Germinal center (tissue), 1 donor: ENCODE data around the gene ANKS1A.
"Not testable (repeated sequence)": the region's sequence is repeated elsewhere in the genome, so short reads cannot be mapped to it uniquely, and the experiment has no call there.

Experiments used
- DNase-seq: peaks from one replicate; pipeline ENCODE4 v3.0.0; 2012; ENCODE audit warnings: mixed read lengths, low spot score

The ANKS1A gene

DNA sequence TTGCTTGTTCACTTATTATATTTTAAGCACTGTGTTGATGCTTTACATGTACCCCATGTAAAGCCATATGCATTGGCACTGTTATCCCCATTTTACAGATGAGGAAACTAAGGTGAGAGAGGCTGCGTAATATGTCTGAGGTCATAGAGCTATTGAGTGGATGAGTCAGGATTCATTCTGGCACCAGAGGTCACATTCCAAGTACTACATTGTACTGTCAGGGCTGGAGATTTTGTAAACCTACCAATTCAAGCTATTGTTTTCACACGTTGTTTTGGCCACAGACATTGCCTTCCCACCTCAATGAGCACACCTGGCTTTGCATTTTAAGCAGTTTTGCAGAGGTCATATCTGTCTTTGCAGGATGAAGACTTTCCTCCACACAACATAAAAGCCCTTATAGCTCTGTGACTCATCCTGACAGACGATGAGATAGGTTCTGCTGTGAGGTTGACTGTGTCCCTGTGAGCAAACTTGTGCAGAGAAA lies 33.2 kb downstream of the ANKS1A start:
- DNase-seq, result no peak

DNA sequence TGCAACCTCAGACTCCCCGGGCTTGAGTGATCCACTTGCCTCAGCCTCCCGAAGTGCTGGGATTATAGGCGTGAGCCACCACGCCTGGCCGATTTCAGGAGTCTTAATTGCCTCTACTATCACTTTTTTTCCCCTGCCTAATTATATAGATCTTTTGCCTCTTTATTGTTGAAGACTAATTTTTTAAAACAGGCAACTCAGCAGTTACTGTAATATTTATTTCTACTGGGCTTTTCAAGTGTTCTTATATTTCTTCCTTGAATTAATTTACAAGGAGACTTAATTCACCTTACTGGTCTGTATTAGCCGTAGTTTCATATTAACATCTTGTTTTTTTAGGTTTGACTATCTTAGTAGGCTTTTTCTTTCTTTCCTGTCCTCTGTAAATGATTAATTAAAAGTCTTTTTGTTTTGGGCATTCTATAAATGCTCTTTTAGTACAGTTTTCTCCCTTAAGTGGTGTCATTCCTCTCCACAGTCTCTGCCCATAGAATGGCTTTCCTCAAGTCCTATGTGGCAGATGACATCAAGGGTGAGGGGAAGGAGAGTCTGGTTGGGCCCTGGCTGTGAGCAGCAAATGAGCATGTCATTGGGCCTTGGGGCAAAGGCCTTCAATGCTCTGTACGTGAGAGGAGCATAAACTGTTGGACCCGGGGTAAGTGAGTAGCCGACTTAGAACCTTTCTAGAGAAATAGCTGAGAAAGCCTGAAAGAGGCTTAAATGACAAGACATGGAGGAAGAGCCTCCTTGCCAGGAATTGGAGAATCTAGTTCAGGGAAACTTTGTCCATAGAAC lies 36.0 kb downstream of the ANKS1A start:
- no peak for DNase-seq

DNA sequence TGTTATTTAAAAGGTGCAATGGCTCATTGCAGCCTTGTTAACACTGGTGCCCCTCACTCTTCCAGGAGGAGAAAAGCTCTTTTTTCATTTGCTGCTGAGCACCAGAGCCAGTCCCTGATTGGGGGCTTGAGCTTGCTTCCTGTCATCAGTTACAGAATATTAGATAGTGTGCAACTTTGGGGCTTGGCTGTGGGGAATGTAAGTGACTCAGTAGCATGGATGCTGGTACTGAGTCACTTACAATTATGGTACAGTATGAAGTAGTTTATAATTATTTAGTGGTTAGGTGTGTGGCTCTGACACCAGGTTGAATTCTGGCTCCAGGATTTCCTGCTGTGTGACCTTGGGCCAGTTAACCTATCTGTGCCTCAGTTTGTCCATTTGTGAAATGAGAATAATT lies 37.6 kb downstream of the ANKS1A start:
- DNase-seq, result no peak

DNA sequence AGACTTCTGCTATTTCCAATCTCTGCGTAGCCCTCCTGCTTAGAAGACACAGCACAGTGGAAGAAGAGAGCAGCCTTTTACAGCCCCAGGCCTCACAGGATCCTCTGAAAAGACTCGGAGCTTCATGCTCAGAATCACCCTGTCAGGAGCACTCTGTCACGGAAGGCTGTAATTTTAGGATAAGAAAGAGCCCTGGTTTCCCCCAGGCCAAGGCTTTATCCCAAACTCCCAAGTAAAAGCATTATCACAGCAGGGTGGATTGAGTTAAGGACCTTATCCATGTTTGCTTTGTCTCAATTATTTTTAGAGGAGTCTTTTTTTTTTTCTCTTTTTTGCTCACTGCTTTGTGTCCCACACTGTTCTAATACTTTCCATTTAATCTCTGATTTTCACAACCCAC lies 39.2 kb downstream of the ANKS1A start:
- DNase-seq, result no peak

DNA sequence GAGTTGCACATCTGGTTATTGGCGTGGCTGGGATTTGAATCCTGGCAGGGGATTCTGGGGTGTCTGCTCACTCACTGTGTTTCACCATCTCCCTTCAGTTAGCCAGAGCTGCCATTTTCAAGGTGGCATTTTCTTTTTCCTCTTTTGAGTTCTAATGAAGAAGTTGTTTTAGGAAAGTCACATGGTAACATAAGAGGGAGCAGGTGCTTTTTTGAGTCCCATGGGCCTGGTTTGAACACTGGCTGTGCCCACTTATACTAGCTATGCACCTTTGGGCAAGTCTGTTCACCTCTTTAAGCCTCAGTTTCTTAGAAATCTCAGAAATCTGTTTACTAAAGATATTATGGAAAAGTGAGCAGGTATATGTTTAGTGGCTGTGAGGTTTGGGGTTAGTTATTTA lies 39.6 kb downstream of the ANKS1A start:
- no peak for DNase-seq

DNA sequence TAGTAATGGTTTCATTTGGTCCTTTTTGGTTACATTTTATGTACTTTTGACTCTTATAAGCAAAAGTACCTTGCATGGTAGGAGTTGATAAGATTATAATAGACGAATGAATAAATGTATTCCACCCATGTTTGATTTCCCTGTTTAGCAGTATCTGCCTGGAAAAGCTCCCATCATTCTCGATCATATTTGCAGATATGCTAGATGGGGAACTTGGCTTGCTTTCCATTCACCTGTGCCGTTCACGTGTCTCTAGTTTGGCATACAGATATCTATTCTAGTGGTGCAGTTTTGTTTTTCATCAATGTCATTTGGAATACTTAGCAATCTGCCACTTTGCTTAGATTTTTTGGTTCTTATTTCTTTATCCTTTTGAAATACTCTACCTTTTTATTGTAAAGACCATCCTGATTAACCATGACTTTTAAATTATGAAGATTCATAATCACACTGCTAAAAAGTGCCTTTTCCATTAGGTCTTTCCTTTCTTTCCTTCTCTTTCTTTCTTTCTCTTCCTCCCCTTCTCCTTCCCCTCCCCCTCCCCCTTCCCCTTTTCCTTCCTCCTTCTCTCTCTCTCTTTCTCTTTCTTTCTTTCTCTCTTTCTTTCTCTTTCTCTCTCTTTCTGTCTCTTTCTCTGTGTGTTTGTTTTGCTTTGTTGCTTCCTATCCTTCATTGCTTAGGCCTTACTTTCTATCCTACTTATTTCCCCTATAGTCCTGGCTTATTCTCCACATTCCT lies 40.4 kb downstream of the ANKS1A start:
- DNase-seq, result no peak

DNA sequence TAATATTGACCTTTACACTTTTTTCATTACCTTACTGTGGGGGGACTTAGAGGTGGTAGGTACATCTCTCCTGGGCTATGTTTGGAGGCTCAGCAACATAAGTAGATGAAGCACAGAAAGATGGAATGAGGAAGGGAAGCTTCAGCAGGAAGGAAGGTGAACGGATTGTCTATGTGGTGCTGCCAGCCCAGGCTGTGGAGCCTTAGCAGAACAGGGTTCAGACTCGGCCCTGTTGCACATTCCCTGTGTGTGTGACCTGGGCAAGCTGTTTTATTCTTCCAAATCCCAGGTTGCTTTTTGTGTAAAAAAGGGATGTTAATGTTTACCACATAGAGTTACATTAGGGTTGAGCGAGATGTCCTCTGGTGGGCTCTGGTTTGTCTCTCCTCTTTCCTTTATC lies 41.2 kb downstream of the ANKS1A start:
- DNase-seq, result no peak

DNA sequence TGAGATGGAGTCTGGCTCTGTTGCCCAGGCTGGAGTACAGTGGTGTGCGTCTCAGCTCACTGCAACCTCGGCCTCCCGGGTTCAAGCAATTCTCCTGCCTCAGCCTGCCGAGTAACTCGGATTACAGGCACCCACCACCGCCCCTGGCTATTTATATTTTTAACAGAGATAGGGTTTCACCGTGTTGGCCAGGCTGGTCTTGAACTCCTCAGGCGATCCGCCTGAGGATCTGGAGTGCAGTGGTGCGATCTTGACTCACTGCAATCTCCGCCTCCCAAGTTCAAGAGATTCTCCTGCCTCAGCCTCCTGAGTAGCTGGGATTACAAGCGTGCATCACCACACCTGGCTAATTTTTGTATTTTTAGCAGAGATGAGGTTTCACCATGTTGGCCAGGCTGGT lies 43.1 kb downstream of the ANKS1A start:
- DNase-seq, result not testable (repeated sequence)

DNA sequence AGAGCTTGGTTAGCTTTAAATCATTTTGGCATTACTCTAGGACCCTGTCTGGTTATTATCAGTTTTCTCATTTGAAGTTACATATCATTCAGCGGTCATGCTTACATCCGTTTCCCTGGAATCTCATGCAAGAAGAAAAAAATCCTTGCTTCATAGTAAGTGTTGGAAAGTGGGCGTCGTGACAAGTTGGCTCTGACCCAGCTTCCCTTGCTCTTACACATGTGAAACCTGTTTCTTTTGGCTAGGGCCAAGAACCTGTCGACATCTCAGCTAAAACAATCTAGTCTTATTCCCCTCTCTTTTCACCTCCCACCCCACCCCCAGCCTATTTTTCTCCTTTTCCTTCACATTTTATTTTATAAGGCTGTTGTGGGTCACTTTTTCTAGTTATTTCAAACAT lies 45.5 kb downstream of the ANKS1A start:
- DNase-seq, result no peak

DNA sequence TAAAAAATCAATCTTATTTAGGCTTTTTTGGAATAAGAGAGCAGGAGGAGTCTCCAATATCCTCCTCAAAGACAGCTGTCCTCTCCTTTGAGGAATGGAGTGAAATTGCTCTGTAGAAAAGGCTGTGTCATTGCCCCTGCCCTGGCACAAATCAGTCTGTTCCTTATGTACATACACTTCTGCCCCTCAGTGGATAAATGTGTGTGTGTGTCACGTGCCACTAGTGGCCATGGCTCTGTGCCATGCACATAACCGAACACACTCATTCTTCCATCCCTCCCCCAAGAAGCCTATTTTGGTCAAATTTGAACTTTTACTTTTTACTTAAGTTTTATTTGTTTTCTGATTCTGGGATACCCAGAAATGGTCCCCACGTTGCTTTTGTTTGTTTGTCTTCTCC lies 49.2 kb downstream of the ANKS1A start:
- DNase-seq, result no peak

DNA sequence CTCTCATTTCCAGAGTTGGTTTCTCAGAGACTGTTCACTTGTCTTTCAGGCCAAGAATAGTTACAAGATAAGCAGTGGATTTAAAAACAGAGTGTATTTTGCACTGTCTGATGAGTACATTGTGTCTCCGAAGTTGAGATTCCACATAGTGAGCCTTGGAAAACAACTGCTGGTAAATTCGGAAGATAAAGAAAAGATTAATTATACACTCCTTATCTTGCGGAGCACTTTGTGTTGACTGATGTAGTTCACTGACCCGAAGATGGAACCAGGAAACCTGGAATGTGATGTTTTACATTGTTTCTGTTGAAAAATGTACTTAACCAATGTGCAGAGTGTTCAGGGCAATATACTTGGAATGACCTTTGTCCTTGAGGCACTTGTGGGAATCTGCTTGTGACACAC lies 51.0 kb downstream of the ANKS1A start:
- DNase-seq, result no peak

DNA sequence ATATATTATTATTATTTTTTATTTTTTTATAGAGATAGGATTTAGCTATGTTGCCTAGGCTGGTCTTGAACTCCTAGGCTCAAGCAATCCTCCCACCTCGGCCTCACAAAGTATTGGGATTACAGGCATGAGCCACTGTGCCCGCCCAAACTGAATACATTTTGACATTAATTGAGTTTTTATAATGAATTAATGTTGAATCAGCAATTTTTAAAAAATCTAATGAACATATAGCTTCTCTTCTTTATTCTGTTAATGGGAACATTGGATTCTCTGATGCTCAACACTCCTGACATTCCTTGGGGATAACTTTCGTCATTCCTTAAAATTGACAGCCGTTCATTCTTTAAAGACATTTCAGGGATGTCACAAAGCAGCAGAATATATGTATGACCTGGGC lies 52.4 kb downstream of the ANKS1A start:
- no peak for DNase-seq

DNA sequence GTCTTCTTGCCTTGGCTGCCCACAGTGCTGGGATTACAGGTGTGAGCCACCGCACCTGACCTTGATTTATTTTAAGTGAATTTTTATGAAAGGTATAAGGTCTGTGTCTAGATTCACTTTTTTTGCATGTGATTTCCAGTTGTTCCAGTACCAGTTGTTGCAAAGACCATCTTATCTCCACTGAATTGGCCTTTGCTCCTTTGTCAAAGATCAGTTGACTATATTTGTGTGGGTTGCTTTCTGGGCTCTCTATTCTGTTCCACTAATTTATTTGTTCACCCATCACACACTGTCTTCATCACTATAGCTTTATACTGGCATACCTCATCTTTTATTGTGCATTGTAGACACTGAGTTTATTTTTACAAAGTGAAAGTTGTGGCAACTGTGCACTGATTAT lies 56.3 kb downstream of the ANKS1A start:
- DNase-seq, result no peak

DNA sequence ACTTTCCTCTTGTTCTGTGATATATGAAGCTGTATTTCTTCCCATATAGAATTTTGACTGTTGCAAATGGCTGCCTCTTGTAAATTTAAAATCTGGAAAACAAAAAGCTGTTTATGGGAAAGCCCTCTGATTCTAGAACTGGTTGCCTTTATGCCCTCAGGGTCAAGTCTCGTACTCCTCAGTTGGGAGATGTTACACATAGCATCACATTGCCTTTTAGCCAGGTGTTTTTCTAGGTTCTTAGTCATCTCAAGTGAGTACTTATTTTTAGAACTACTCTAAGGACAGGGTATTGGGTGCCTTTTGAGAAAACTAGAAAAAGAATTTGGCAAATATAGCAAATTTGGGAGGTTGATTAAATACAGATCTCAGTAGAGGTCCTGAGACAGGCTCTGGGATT lies 58.5 kb downstream of the ANKS1A start:
- DNase-seq, result no peak

DNA sequence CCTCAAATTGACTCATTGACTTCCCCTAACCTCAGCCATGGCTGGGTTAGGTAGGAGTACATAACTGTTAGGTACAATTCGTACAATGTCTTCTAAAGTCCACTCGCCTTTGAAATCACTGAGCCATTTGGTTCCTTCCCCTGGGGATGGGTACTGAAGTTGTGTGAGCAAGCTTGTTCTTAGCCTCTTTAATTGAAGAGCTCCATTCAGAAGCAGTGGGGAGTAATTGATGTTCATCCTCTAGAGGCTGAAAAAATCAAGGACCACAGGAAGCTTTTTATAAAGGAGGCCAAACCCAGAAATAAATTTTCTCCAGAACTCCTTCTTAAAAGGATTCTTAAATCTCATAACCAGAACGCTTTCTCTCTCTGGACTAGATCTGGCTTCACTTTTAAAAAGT lies 60.6 kb downstream of the ANKS1A start:
- DNase-seq, result no peak

DNA sequence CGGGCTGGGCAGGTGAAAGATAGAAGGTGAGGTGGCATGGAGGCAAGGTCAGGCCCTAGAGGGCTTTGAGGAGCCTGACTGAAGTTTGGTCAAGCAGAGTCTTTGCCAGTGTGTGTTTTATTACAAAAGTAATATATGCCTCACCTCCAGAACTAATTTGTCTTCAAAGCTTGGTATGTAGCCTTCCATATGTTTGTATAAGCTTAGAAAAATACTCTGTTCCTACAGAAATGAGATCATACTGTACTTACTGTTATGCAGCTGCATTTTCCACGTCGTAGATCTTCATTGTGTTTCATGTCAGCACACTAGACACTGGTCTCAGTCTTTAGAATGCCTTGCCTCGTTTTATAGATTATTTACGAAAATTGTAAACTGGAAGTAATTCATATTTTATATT lies 61.8 kb downstream of the ANKS1A start:
- DNase-seq, result no peak

DNA sequence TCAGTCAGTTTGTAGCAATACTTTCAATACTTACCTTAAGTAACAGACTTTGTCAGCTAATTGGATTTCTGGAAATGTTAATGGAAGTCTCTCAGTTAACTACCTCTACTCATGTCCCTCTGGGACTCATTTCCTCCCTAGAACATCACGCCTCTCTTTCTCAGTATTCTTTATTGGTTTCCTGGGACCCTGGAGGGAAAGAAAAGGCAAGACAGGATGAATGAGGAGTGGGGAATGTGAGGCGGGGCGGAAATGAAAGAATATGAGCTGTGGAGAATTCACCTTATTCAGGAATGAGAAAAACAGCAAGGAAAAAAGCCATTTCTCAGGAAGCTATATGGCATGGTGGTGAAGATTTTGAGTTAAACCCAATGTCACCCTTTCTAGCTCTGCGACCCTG lies 62.7 kb downstream of the ANKS1A start:
- no peak for DNase-seq

DNA sequence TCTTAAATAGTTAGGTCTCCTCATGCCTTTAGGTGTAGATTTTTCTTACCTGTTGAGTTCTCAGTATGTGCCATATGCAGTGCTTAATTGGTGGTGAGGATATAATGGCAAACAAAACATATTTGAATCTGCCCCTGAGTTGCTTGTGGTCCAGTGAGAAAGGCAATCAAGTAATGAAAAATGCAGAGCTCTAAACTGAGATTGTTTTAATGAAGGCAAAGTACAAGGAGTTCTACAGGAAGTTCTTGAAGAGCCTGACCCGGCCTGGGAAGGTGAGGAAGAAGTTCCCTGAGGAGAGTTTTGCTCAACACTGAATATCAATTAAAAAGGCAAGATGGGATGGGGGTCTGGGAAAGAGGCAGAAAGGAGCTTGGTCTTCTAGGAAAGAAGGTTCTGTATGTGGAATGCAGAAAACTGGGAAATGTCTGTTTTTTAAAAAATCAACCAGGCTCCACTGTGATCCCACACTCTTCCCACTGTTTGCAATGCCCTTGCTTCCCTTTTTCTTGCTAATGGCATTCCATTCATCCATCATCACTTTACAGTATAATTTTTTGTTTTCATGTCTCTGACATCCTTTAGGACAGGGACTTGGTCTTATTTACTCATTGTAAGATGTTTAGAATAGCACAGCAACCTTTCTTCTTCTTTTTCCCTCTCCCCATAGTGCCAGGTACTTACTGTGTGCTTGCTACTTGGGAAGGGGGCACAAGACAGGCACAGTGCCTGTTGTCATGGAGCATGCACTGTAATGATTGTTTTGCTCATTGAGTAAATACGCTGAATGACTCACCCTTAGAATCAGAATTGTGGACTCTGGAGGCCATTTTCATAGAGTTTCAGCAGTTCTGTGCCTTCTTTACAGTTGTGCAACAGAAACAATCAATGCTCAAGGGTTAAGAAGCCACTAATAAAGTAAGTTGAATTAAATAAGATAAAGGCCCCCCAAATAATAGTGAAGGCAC lies 64.3 kb downstream of the ANKS1A start:
- DNase-seq, result no peak

DNA sequence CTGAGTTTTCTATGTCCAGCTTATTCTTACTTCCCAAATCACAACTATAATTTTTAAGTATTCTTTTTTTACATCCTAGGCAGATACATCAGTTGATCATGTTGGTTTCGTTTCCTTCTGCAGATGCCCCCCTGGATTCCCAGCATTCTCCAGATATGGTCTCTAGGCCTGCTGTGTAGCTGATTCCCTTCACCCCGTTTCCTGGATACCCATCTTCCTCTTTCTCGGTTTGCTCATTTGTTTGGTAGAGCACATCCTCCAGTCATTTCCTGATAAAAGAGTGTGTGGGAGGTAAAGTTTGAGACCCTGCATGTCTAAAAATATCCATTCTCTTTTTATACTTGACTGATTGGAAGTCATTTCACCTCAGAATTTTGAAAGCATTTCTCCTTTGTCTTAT lies 66.4 kb downstream of the ANKS1A start:
- DNase-seq, result no peak

DNA sequence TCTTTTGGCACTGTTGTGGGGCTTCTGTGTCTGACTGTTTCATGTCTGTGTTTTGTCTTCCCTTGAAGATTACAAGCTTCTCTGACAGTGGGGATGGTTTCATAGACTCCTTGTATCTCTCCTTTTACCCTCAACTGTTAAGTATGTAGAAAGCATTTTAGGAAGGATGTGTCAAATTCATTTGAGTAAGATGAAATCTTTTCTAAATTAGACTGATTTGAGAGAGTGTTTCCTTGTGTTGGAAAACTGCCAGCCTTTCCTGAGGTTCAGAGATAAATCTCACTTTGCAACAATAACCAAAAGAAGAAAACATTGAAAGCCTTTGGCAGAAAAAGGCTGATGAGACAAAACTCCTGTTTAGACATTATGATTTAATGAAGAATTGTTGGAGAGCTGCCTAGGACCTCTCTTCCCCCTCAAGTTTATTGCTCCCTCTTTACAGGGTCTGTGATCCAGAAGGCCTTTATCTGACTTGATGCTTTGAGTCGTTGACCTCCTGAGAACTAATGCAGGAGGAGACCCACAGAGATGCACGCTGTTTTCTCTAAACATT lies 68.3 kb downstream of the ANKS1A start:
- no peak for DNase-seq

DNA sequence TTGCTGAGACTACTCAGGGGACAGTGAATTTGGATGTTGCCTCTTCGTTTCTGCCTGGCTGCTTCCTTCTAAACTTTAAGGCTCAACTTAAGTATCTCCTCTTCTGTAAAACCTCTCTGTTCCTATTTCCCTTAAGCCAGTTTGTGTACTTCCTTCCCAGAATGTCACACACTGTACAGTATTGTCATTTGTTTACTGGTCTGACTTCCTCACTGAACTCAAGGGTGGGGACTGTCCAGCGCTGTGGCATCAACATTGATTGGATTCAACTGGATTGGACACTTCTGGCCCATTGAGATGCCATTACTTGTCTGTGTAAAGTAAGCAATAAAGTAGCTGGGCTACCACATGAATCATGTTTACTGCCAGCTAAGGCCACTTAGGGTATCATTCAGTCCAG lies 69.7 kb downstream of the ANKS1A start:
- no peak for DNase-seq

DNA sequence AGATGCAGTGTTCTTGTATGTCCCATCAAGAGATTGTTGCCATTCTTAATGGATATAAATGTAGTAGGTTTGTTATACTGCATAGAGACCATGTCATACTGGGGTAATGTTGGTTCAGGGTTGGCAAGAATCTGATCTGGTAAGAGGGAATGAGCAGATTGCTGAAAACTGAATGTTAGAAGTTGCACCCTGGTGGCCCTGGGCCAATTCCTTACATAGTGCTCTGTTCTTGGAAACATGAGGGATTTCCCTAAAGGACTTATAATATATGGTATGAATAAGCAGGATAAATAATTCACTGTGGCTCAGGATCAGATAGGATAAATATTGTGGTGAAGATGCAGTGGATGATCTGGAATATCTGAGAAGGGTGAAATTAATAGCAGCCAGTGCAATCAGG lies 70.2 kb downstream of the ANKS1A start:
- DNase-seq, result no peak
